CD8-positive, alpha-beta memory T cell (primary cell): ENCODE results near the gene FBH1. TPM values are rescaled to one million over a fixed set of nuclear protein-coding genes. Genes with fewer than 3 reads are reported as not detected.
A peak's percentile ranks its signal among the peaks of the same experiment; 100 is the strongest.
"Not testable (repeated sequence)": the region's sequence is repeated elsewhere in the genome, so short reads cannot be mapped to it uniquely, and the experiment has no call there.

Source experiments
- CTCF ChIA-PET: fragments of 350-600 bp; sonication (Branson Sonifier 250); formaldehyde crosslinking; loops from one replicate; lab custom pipeline; 2021; ENCODE audit warnings: antibody characterized with exemption; lab: Charles Lee
- POLR2A ChIA-PET: fragments of 350-600 bp; sonication (Branson Sonifier 250); formaldehyde crosslinking; loops from one replicate; lab custom pipeline; 2021; ENCODE audit warnings: antibody characterized with exemption; lab: Charles Lee
- DNase-seq, 5 donors: peaks; one replicate each; pipeline versions ENCODE4 v3.0.0 to v3.0.0-alpha.2; 2020 to 2022; ENCODE audit warnings: mixed read lengths in 1 of 5
- H3K27ac ChIP-seq: one replicate; pipeline ENCODE4 v1.7.0; 2013; ENCODE audit warnings: low read depth, mild to moderate bottlenecking, low read length, moderate library complexity
- H3K27me3 ChIP-seq: 2 replicates; pipeline ENCODE4 v1.7.0; 2013; ENCODE audit warnings: low read length, mild to moderate bottlenecking; ENCODE audit not compliant: insufficient read depth, poor library complexity, severe bottlenecking
- H3K36me3 ChIP-seq: 2 replicates; pipeline ENCODE4 v1.7.0; 2013; ENCODE audit warnings: mild to moderate bottlenecking, low read length, moderate library complexity; ENCODE audit not compliant: insufficient read depth
- H3K4me1 ChIP-seq: 2 replicates; pipeline ENCODE4 v1.7.0; 2013; ENCODE audit warnings: mild to moderate bottlenecking, low read length, moderate library complexity; ENCODE audit not compliant: insufficient read depth
- H3K4me3 ChIP-seq: 2 replicates; pipeline ENCODE4 v1.7.0; 2013; ENCODE audit warnings: mild to moderate bottlenecking, low read length
- H3K9me3 ChIP-seq: 2 replicates; pipeline ENCODE4 v1.7.0; 2013; ENCODE audit warnings: mild to moderate bottlenecking, low read length
- H3K27ac Mint-ChIP-seq, 8 donors: one replicate each; pipeline ENCODE4 v1.8.0; 2020 to 2021; ENCODE audit warnings: mixed read lengths in 8 of 8, mild to moderate bottlenecking in 6 of 8, inconsistent platforms in 3 of 8, moderate library complexity in 3 of 8
- H3K27me3 Mint-ChIP-seq, 2 donors: one replicate each; pipeline ENCODE4 v1.8.0; 2020 to 2021; ENCODE audit warnings: mixed read lengths in 2 of 2, mild to moderate bottlenecking in 1 of 2, moderate library complexity in 1 of 2
- H3K36me3 Mint-ChIP-seq, 3 donors: one replicate each; pipeline ENCODE4 v1.8.0; 2020 to 2021; ENCODE audit warnings: mixed read lengths in 3 of 3, inconsistent platforms in 1 of 3, mild to moderate bottlenecking in 1 of 3
- H3K4me1 Mint-ChIP-seq, 3 donors: one replicate each; pipeline ENCODE4 v1.8.0; 2020 to 2021; ENCODE audit warnings: mixed read lengths in 3 of 3, inconsistent platforms in 1 of 3, mild to moderate bottlenecking in 1 of 3
- H3K4me3 Mint-ChIP-seq, 7 donors: one replicate each; pipeline ENCODE4 v1.8.0; 2020 to 2021; ENCODE audit warnings: mixed read lengths in 7 of 7, mild to moderate bottlenecking in 6 of 7, moderate library complexity in 4 of 7, inconsistent platforms in 2 of 7
- H3K9me3 Mint-ChIP-seq, 5 donors: one replicate each; pipeline ENCODE4 v1.8.0; 2020 to 2022; ENCODE audit warnings: mixed read lengths in 5 of 5, mild to moderate bottlenecking in 3 of 5, moderate library complexity in 2 of 5, inconsistent platforms in 1 of 5
- polyA plus RNA-seq: library from polyadenylated mRNA; unstranded; fragments of 300-500 nt; fragmentation: Illumina TruSeq; gene quantifications from one replicate; pipeline ENCODE4 v1.2.3, GENCODE V29; 2021
- total RNA-seq, 2 experiments: library from RNA; stranded (reverse); gene quantifications; one replicate each; pipeline ENCODE4 v1.2.3, GENCODE V29; 2021

Gene FBH1
- total and polyA plus RNA-seq, 3 experiments from 2014 or later: 58.7 to 82.2 (median 59.3) TPM

DNA sequence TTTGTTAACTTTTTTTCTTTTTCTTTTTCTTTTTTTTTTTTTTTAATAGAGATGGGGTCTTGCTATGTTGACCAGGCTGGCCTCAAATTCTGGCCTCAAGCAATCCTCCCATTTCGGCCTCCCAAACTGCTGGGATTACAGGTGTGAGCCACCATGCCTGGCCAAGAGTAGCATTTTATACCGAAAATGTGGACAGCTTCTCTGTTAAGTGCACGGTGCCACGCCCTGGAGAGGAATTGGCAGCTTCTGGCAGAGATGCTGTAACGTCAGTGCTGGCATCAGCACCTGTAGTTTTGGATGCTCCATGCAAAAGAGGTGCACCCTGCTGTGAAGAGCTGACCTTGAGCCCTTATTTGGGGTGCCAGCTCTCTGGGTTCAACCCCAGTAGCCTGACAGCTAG is 69.1 kb downstream of the FBH1 start:
- ChIA-PET CTCF (no interaction called here), POLR2A (no interaction called here)

DNA sequence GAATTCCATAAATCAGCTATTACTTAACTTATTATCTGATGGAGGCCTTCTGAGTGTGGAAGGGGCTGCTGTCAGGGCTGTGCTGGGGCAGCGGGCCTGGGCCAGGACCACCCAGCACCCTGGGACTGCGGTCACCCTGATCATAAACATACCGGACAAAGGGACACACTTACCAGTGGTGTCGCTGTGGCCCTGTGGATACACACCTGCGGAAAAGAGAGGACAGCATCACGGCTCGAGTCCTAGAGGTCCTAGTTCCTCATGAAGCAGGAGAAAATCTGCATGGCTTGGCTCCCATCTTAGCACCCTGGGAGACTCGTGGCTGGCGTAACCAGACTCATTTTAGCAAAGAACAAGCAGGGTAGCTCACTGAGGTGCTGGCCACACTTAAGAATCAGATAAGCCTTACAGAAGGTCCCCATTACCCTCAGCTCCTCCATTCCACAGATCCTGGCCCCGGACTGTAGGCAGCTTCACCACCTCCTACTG is 69.6 kb downstream of the FBH1 start:
- peaks cover 0 to 2% (median 0%) of the 10 kb centered on the region in 3 donors for H3K4me1 Mint-ChIP-seq
- no peak overlapping the region for H3K27ac ChIP-seq
- POLR2A ChIA-PET: no interaction called here
- no peak for DNase-seq
- H3K36me3 Mint-ChIP-seq: peaks cover 0 to 71% (median 7%) of the 10 kb centered on the region in 3 donors
- no peaks in the 10 kb centered on the region for H3K9me3 ChIP-seq
- H3K4me3 ChIP-seq: no peak overlapping the region
- no peaks in the 10 kb centered on the region for H3K27me3 Mint-ChIP-seq
- H3K4me1 ChIP-seq: no peaks in the 10 kb centered on the region
- no peaks in the 10 kb centered on the region for H3K27me3 ChIP-seq
- no peaks in the 10 kb centered on the region for H3K9me3 Mint-ChIP-seq
- H3K4me3 Mint-ChIP-seq: no peak overlapping the region
- H3K36me3 ChIP-seq: no peaks in the 10 kb centered on the region
- CTCF ChIA-PET: no interaction called here
- peak overlapping the region in 1 of 8 donors; percentile 48 for H3K27ac Mint-ChIP-seq

More for the DNA sequence above, 69.1 kb downstream of the FBH1 start:
- Histone ChIP-seq H3K4me1 (no peaks in the 10 kb centered on the region), H3K27me3 (no peaks in the 10 kb centered on the region), H3K4me3 (no peak overlapping the region), H3K36me3 (no peaks in the 10 kb centered on the region), H3K27ac (no peak overlapping the region), H3K9me3 (no peaks in the 10 kb centered on the region)
- Mint-ChIP-seq H3K27me3 (no peaks in the 10 kb centered on the region), H3K36me3 (peaks cover 0 to 67% (median 7%) of the 10 kb centered on the region in 3 donors), H3K4me3 (no peak overlapping the region), H3K9me3 (no peaks in the 10 kb centered on the region), H3K27ac (no peak overlapping the region), H3K4me1 (peaks cover 0 to 2% (median 0%) of the 10 kb centered on the region in 3 donors)
- DNase-seq: no peak

DNA sequence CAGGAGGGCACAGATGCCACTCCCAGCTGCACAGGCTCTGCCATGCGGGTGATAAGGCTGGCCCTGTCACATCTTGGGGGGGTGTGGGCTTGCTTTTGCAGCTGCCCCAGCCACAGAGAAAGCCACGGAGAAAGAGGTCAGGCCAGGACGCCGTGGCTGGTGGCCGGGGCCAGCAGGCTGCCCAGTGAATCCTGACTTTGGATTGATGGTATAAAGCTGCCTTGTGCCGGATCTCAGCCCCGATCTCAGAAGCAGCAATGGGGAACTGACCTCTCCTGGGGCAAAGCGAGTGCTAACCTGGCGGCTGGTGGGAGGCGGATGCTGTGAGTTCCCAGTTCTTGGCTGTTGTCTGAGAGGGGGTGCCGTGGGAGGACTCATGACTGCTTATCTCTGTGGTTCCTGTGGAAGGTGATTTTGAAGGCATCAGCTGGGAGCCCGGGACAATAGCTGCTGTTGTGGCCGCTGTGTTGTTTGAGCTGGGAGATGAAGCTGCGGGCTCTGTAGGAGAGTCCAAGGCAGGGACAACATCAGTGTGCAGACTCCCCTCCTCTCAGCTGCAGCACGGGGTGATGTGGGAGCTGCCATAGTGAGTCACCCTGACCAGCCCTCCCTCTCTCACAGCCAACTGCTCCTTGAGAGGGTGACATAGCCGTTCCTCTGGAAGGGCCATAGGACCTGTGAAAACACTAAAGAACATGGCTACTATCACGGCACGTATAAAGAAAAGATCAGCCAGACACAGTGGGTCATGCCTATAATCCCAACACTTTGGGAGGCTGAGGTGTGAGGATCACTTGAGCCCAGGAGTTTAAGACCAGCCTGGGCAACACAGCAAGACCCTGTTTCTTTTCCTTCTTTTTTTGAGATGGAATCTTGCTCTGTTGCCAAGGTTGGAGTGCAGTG is 70.3 kb downstream of the FBH1 start:
- H3K4me3 ChIP-seq: no peak overlapping the region
- ChIA-PET CTCF (interaction anchor here (0.6 kb wide), 1 partner anchor 559 kb away, joined by 3 read pairs; no protein-coding TSS in a partner anchor), POLR2A (no interaction called here)
- no peaks in the 10 kb centered on the region for H3K9me3 ChIP-seq
- no peaks in the 10 kb centered on the region for H3K27me3 ChIP-seq
- no peaks in the 10 kb centered on the region for H3K27me3 Mint-ChIP-seq
- H3K27ac Mint-ChIP-seq: no peak overlapping the region
- peaks cover 0 to 72% (median 7%) of the 10 kb centered on the region in 3 donors for H3K36me3 Mint-ChIP-seq
- no peaks in the 10 kb centered on the region for H3K36me3 ChIP-seq
- H3K4me1 ChIP-seq: no peaks in the 10 kb centered on the region
- H3K27ac ChIP-seq: no peak overlapping the region
- no peak overlapping the region for H3K4me3 Mint-ChIP-seq
- H3K4me1 Mint-ChIP-seq: peaks cover 0 to 2% (median 0%) of the 10 kb centered on the region in 3 donors
- H3K9me3 Mint-ChIP-seq: no peaks in the 10 kb centered on the region
- no peak for DNase-seq

DNA sequence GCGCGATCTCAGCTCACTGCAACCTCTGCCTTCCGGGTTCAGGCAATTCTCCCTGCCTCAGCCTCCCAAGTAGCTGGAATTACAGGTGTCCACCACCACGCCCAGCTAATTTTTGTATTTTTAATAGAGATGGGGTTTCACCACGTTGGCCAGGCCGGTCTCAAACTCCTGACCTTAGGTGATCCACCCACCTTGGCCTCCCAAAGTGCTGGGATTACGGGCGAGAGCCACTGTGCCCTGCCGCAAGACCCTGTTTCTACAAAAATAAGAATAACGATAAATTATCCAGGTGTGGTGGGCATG is 70.9 kb downstream of the FBH1 start:
- POLR2A ChIA-PET: not testable (repeated sequence)
- CTCF ChIA-PET: interaction anchor here (0.6 kb wide), 1 partner anchor 558 kb away, joined by 3 read pairs; no protein-coding TSS in a partner anchor

DNA sequence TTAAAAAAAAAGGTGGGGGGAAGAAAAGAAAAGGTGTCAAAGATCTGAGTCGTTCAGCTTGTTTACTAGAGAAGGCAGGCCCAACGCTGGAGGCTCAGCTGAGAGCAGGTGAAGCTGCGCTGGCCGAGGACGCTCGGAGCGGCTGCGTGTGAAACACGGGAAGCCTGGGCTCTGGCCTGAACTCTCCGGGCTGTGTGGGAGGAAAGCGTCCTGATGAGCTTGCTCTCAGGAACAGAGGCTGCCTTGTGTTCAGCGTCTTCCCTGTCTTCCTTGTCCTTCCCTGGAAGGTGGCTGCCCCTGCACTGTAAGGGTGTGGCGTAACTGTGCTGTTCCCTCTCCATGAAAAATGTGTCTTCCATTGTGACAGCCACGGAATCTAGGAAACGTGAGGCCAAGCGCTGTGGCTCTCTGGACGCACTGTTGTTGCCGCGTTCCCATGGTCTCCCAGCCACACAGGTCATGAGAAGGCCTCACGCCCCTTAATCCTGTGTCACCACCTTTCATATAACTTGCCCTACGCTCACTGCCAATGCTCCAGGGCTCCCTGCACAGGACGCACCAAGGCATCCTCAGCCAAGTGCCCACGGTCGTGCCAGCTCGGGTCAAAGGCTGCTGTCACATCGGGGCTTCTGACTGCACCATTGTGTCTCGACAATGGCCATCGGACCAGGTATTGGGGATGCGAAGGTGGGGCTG is 71.5 kb downstream of the FBH1 start:
- H3K36me3 ChIP-seq: no peaks in the 10 kb centered on the region
- no peaks in the 10 kb centered on the region for H3K27me3 Mint-ChIP-seq
- H3K9me3 Mint-ChIP-seq: no peaks in the 10 kb centered on the region
- peaks cover 0 to 69% (median 7%) of the 10 kb centered on the region in 3 donors for H3K36me3 Mint-ChIP-seq
- ChIA-PET POLR2A (no interaction called here), CTCF (no interaction called here)
- peaks cover 0 to 2% (median 0%) of the 10 kb centered on the region in 3 donors for H3K4me1 Mint-ChIP-seq
- no peak overlapping the region for H3K27ac ChIP-seq
- H3K27ac Mint-ChIP-seq: peak overlapping the region in 3 of 8 donors; percentile 29 to 95 (median 42)
- no peaks in the 10 kb centered on the region for H3K4me1 ChIP-seq
- no peaks in the 10 kb centered on the region for H3K9me3 ChIP-seq
- no peak for DNase-seq
- no peak overlapping the region for H3K4me3 ChIP-seq
- no peaks in the 10 kb centered on the region for H3K27me3 ChIP-seq
- H3K4me3 Mint-ChIP-seq: no peak overlapping the region

More for the DNA sequence above, 70.9 kb downstream of the FBH1 start:
- not testable (repeated sequence) for H3K4me1 Mint-ChIP-seq, H3K4me3 Mint-ChIP-seq, H3K4me3 ChIP-seq, H3K36me3 ChIP-seq, H3K27me3 Mint-ChIP-seq, DNase-seq, H3K9me3 Mint-ChIP-seq, H3K4me1 ChIP-seq, H3K27ac Mint-ChIP-seq, H3K27ac ChIP-seq, H3K9me3 ChIP-seq, H3K27me3 ChIP-seq
- H3K36me3 Mint-ChIP-seq: peaks cover 0 to 72% (median 7%) of the 10 kb centered on the region in 3 donors

DNA sequence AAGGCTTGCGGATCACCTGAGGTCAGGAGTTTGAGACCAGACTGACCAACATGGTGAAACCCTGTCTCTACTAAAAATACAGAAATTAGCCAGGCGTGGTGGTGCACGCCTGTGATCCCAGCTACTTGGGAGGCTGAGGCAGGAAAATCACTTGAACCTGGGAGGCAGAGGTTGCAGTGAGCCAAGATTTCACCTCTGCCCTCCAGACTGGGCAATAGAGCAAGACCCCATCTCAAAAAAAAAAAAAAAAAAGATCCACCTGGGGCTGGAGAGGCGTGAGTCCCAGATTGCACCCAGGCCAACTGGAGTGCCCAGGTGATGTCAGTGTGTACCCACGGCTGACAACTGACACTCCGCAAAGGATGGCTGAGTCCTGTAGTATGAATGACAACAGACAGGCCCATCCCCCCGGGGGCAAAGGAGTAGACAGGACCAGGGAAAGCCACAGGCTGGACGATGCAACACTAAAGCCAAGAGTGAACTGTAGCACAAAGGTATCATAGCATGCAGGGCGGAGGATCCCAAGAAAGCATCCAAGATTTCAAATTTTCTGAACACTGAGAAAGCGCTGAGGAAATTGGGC is 72.4 kb downstream of the FBH1 start:
- H3K27ac ChIP-seq, H3K4me3 ChIP-seq, H3K4me3 Mint-ChIP-seq, DNase-seq, H3K27me3 ChIP-seq, POLR2A ChIA-PET, H3K36me3 ChIP-seq, H3K4me1 ChIP-seq, H3K9me3 ChIP-seq, H3K9me3 Mint-ChIP-seq, H3K4me1 Mint-ChIP-seq, H3K27me3 Mint-ChIP-seq: not testable (repeated sequence)
- Mint-ChIP-seq H3K36me3 (peaks cover 0 to 72% (median 7%) of the 10 kb centered on the region in 3 donors), H3K27ac (peak overlapping the region in 2 of 8 donors; percentile 60 to 66)
- CTCF ChIA-PET: interaction anchor here (1.2 kb wide), 1 partner anchor 12 kb away, joined by 3 read pairs; no protein-coding TSS in a partner anchor

DNA sequence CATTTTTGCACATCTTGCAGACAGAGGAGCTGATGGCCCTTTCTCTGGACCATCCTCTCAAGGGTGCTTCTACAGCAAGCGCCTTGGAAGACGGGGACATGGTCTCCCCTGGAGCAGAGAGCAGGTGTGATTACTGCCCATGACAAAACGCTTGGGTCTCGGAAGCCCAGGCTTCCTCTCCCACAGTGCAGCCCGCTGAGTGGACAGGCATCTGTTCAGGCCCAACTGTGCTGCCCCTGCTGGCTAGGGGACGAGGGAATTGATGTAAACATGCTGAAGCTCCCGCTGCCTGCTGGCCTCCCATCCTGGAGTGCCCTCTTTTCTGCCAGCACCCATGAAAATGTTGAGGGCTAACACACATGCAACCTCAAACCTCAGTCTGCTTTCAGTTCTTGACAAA is 73.0 kb downstream of the FBH1 start:
- H3K4me1 ChIP-seq: no peaks in the 10 kb centered on the region
- Mint-ChIP-seq H3K4me1 (peaks cover 0 to 8% (median 2%) of the 10 kb centered on the region in 3 donors), H3K27ac (peak overlapping the region in 1 of 8 donors; percentile 8), H3K27me3 (no peaks in the 10 kb centered on the region), H3K36me3 (peaks cover 0 to 73% (median 7%) of the 10 kb centered on the region in 3 donors), H3K4me3 (no peak overlapping the region), H3K9me3 (no peaks in the 10 kb centered on the region)
- no peaks in the 10 kb centered on the region for H3K9me3 ChIP-seq
- H3K36me3 ChIP-seq: no peaks in the 10 kb centered on the region
- no peak overlapping the region for H3K4me3 ChIP-seq
- ChIA-PET CTCF (interaction anchor here (1.2 kb wide), 1 partner anchor 13 kb away, joined by 3 read pairs; no protein-coding TSS in a partner anchor), POLR2A (no interaction called here)
- H3K27me3 ChIP-seq: no peaks in the 10 kb centered on the region
- DNase-seq: no peak
- H3K27ac ChIP-seq: no peak overlapping the region
